HPDE6-E6E7 (cell line): ENCODE results near the gene VASH1.

Source experiments
- DNase-seq: peaks from one replicate; pipeline ENCODE4 v3.0.0; 2011; ENCODE audit warnings: missing footprints; ENCODE audit errors: extremely low spot score

VASH1 gene

DNA sequence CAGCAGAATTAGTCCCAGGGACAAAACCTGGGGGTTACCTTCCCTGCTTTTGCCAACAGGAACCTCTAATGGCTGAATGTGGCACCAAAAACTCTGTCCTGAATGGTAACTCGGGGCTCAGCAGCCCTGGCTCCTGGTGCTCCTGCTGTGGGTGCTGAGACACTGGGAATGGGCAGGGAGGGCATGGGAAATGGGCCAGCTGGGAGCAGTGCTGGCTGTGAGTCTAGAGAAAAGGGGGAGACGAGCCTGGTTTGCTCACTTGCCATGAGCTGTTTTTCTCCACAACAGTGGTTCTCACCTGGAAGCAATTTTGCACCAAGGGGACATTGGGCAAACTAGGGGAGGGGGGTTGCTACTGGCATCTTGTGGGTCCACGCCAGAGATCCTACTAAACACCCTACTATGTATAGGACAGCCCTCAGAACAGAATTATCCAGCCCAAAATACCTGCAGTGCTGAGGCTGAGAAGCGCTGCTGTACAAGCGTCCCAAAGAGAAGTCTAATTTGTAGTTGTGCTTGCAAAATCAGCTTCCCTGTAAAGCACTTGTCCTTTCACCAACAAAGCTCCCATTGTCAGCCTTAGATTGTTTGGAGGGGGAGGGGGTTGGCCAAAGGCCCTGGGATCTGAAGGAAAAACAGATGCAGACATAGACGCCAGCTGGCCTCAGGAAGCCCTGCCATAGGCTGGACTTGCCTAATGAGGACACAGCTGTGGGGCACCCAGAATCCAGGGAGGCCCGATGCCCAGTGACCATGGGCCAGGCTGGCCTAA lies 68.6 kb downstream of the VASH1 start:
- no peak for DNase-seq

DNA sequence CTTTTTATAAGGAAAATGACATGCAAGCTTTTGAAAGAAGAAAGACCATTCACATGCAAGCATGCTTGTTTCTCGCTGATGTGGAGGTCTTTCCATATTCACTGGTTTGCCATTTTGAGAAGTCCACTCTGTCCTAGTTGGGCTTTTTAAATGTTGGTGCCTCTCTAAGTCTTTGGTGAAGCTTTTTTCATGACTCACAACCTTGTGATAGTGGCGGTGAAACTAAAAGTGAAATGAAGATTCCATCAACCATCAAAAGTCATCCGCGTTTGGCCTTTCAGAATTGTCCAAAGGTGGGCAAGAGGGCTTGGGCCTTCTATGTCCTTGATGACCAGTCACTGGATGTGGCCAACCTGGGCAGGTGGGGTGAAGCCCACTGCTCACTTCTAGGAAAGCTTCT lies 69.3 kb downstream of the VASH1 start:
- no peak for DNase-seq

DNA sequence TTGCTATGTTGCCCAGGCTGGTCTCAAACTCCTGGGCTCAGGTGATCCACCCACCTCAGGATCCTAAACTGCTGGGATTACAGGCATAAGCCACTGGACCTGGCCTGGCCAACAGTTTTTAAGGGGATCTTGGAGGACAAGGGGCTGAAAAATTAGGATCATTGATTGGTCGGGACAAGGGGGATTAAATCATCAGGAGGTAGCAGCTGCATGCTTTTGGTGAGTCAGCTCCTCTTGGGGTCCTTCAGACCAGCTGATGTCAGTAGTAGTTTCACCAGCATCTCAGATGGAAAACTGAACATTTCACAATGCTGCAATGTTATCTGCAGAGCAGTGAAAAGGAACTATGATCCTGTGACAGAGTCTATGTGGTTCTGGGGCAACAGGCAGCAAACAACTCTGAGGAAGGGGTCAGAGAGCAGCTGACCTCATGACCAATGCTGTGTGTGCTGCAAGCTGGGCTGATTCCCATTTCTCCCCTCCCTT lies 71.3 kb downstream of the VASH1 start:
- no peak for DNase-seq
